ENCODE data around the gene DNASE1L3. TPM values are rescaled to one million over a fixed set of nuclear protein-coding genes. Genes with fewer than 3 reads are reported as not detected.
"Not testable (repeated sequence)": the region's sequence is repeated elsewhere in the genome, so short reads cannot be mapped to it uniquely, and the experiment has no call there.

The DNASE1L3 gene
- total and polyA plus RNA-seq, 12 donors = 1.2 to 4.6 (median 2.4) TPM

GRCh38 chr3:58249358-58250092 is 38.8 kb upstream of the DNASE1L3 start:
- ATAC-seq = peak in 2 of 8 donors; percentile 21 to 51
- no peak overlapping the region for H3K4me3 ChIP-seq
- TF ChIP-seq CTCF (IDR thresholded peaks at IDR 0.05) = peak in 6 of 9 donors; percentile 12 to 26 (median 14)
- no peaks in the 10 kb centered on the region for H3K9me3 ChIP-seq
- no peaks in the 10 kb centered on the region for H3K27me3 ChIP-seq
- H3K36me3 ChIP-seq = peaks cover 0 to 5% (median 0%) of the 10 kb centered on the region in 9 donors
- no peak overlapping the region for H3K27ac ChIP-seq
- peaks cover 0 to 29% (median 8%) of the 10 kb centered on the region in 9 donors for H3K4me1 ChIP-seq
- intact Hi-C loops (cut with DNase I) = loop anchor here in 1 of 10 donors (10.0 kb wide), 1 partner anchor 45 kb away; no protein-coding TSS in a partner anchor
- DNase-seq = no peak
- WGBS, 2 donors = 62 to 69% methylated on average over 7 of the region's 7 CpGs

- Histone ChIP-seq H3K36me3 (no peaks in the 10 kb centered on the region), H3K4me1 (peaks cover 0 to 38% (median 8%) of the 10 kb centered on the region in 9 donors), H3K27me3 (no peaks in the 10 kb centered on the region), H3K9me3 (no peaks in the 10 kb centered on the region), H3K27ac (no peak overlapping the region), H3K4me3 (no peak overlapping the region)
- TF ChIP-seq CTCF (IDR thresholded peaks at IDR 0.05) = no peak
- peak; percentile 23 to 64 (median 36) for ATAC-seq
- intact Hi-C loops (cut with DNase I) = loop anchor here in 1 of 10 donors (10.0 kb wide), 1 partner anchor 48 kb away; no protein-coding TSS in a partner anchor
- DNase-seq = no peak
- WGBS, 2 donors = 50 to 64% methylated on average over 8 of the region's 8 CpGs
Measured at GRCh38 chr3:58246148-58247047, 35.6 kb upstream of the DNASE1L3 start.

GRCh38 chr3:58243976-58244585 is 33.3 kb upstream of the DNASE1L3 start:
- Histone ChIP-seq H3K27me3 (no peaks in the 10 kb centered on the region), H3K27ac (no peak overlapping the region), H3K4me3 (no peak overlapping the region), H3K4me1 (peaks cover 0 to 29% (median 3%) of the 10 kb centered on the region in 9 donors), H3K9me3 (no peaks in the 10 kb centered on the region), H3K36me3 (no peaks in the 10 kb centered on the region)
- intact Hi-C loops (cut with DNase I) = loop anchor here in 1 of 10 donors (10.0 kb wide), 1 partner anchor 51 kb away; no protein-coding TSS in a partner anchor
- 92 to 95% methylated on average over 6 of the region's 6 CpGs for WGBS, 2 donors
- no peak for ATAC-seq
- TF ChIP-seq CTCF (IDR thresholded peaks at IDR 0.05) = no peak
- no peak for DNase-seq

- 91 to 95% methylated on average over 3 to 4 of the region's 4 CpGs for WGBS, 2 donors
- H3K4me1 ChIP-seq = peaks cover 0 to 38% (median 11%) of the 10 kb centered on the region in 9 donors
- not testable (repeated sequence) for H3K36me3 ChIP-seq, H3K27me3 ChIP-seq, H3K9me3 ChIP-seq, ATAC-seq, DNase-seq, H3K27ac ChIP-seq, H3K4me3 ChIP-seq
- intact Hi-C loops (cut with DNase I) = loop anchor here in 1 of 10 donors (10.0 kb wide), 1 partner anchor 52 kb away; no protein-coding TSS in a partner anchor
Measured at GRCh38 chr3:58242860-58243259, 32.1 kb upstream of the DNASE1L3 start.

Measured in heart right ventricle (tissue), 16 donors.